Measurements from ENCODE around the gene SMPDL3B. TPM values are rescaled to one million over a fixed set of nuclear protein-coding genes. Genes with fewer than 3 reads are reported as not detected.

Gene SMPDL3B
- total RNA-seq, 1 donor from 2014 or later, result 0.60 TPM

Other genes with a start within 250 kb of the SMPDL3B start
- 5.4 and 9.1 TPM in 2 replicates for gene FAM76A, start 209.0 kb upstream of the SMPDL3B start, total RNA-seq
- 56.9 and 78.2 TPM in 2 replicates for gene STX12, start 161.8 kb upstream of the SMPDL3B start, total RNA-seq
- 47.7 and 56.5 TPM in 2 replicates for gene PPP1R8, start 104.2 kb upstream of the SMPDL3B start, total RNA-seq
- gene THEMIS2, start 62.5 kb upstream of the SMPDL3B start, total RNA-seq, result 34.7 and 35.9 TPM in 2 replicates
- gene RPA2, start 20.4 kb upstream of the SMPDL3B start, total RNA-seq, result 41.1 and 47.5 TPM in 2 replicates
- gene XKR8, start 25.0 kb downstream of the SMPDL3B start, total RNA-seq, result 4.1 and 6.5 TPM in 2 replicates
- gene EYA3, start 153.6 kb downstream of the SMPDL3B start, total RNA-seq, result 7.6 and 8.5 TPM in 2 replicates
- gene PTAFR, start 241.7 kb downstream of the SMPDL3B start, total RNA-seq, result under 0.01 TPM in 2 replicates

All from lung microvascular endothelial cell (primary cell).